Measurements from ENCODE around the gene XPO6.

The XPO6 gene

GRCh38 chr16:28210264-28210663, 1.5 kb downstream of the XPO6 start:
- H3K36me3 ChIP-seq = peaks cover 39% of the 10 kb centered on the region

DNA sequence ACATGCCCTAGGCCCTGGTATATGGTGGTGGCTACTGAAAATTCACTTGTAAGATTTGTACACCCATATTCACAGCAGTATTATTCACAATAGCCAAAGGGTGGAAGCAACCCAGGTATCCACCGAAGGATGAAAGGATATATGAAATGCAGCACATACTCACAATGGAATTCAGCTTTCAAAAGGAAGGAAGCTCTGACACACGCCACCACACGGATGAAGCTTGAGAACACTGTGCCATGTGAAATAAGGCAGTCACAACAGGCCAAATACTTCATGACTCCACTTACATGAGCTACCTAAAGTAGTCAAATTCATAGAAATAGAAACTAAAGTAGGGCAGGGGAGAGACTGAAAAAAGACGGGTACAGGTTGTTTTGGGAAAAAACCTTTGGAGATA, 2.9 kb downstream of the XPO6 start:
- no peak overlapping the region for H3K4me3 ChIP-seq (ENCODE audit: low read depth, low read length)

More at GRCh38 chr16:28210264-28210663, 1.5 kb downstream of the XPO6 start:
- no peaks in the 10 kb centered on the region for H3K9me3 ChIP-seq
- peak overlapping the region; percentile 83 for H3K4me3 ChIP-seq (ENCODE audit: low read depth, low read length)
- H3K4me1 ChIP-seq = no peaks in the 10 kb centered on the region
- no peak for DNase-seq
- H3K27me3 ChIP-seq = no peaks in the 10 kb centered on the region
- TF ChIP-seq, protein P1, sequence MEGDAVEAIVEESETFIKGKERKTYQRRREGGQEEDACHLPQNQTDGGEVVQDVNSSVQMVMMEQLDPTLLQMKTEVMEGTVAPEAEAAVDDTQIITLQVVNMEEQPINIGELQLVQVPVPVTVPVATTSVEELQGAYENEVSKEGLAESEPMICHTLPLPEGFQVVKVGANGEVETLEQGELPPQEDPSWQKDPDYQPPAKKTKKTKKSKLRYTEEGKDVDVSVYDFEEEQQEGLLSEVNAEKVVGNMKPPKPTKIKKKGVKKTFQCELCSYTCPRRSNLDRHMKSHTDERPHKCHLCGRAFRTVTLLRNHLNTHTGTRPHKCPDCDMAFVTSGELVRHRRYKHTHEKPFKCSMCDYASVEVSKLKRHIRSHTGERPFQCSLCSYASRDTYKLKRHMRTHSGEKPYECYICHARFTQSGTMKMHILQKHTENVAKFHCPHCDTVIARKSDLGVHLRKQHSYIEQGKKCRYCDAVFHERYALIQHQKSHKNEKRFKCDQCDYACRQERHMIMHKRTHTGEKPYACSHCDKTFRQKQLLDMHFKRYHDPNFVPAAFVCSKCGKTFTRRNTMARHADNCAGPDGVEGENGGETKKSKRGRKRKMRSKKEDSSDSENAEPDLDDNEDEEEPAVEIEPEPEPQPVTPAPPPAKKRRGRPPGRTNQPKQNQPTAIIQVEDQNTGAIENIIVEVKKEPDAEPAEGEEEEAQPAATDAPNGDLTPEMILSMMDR (IDR thresholded peaks at IDR 0.05; ENCODE audit: low read depth, low read length) = no peak

DNA sequence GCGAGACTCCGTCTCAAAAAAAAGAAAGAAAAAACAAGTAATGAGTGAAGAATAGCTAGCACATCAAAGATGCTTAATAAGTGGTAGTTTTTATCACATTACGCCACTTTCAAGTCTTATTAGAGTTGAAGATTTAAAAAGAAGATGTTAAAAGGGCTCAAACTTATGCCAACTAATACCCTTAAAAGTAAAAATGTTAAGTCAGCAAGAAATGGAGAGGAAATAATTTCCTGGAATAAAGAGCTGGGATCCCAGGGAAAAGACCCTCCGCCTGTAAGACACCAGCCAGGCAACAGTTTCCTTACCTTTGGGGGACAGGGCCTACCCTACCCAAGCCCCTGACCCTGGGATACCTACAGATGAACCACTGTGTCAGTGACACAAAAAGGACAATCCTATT, 3.6 kb downstream of the XPO6 start:
- Histone ChIP-seq H3K9me3 (no peaks in the 10 kb centered on the region), H3K4me1 (no peaks in the 10 kb centered on the region), H3K4me3 (ENCODE audit: low read depth, low read length) (no peak overlapping the region), H3K27me3 (no peaks in the 10 kb centered on the region), H3K36me3 (peaks cover 60% of the 10 kb centered on the region)
- TF ChIP-seq, protein P1 (IDR thresholded peaks at IDR 0.05; ENCODE audit: low read depth, low read length) = no peak
- no peak for DNase-seq

More for the DNA sequence above, 2.9 kb downstream of the XPO6 start:
- Histone ChIP-seq H3K36me3 (peaks cover 53% of the 10 kb centered on the region), H3K4me1 (no peaks in the 10 kb centered on the region), H3K27me3 (no peaks in the 10 kb centered on the region), H3K9me3 (no peaks in the 10 kb centered on the region)
- no peak for DNase-seq
- TF ChIP-seq, protein P1 (IDR thresholded peaks at IDR 0.05; ENCODE audit: low read depth, low read length) = no peak

DNA sequence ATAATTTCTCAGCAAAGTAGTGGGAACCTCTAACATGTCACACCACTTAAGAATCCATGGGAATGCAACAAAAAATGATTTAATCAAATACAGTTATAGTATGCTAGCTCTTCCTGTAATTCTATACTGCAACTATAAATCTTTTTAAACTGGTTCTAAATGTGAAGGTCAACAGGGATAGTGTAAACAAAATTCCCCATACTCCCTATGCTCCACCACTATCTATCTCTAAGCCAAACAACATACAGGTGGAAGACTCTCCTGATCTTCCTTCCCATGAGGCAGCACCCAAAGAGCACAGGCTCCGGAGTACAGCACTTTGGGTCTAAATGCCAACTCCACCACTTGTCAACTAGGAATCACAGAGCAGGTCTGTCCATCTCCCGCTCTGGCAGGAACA, 4.4 kb downstream of the XPO6 start:
- Histone ChIP-seq H3K9me3 (no peaks in the 10 kb centered on the region), H3K27me3 (no peaks in the 10 kb centered on the region), H3K36me3 (peaks cover 67% of the 10 kb centered on the region), H3K4me1 (no peaks in the 10 kb centered on the region), H3K4me3 (ENCODE audit: low read depth, low read length) (no peak overlapping the region)
- DNase-seq = no peak
- TF ChIP-seq, protein P1 (IDR thresholded peaks at IDR 0.05; ENCODE audit: low read depth, low read length) = no peak

DNA sequence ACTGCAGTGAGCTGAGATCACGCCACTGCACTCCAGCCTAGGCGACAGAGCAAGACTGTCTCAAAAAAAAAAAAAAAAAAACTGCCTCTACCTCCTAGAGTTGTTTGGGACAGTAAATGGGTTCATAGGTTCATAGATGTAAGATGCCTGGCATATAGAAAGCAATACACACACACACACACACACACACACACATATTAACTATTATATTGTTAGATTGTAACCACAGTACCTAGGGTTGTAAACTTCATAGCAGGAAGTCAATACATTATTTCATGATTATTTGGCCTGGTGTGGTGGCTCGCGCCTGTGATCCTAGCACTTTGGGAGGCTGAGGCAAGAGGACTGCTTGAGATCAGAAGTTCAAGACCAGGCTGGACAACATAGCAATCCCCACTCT, 5.8 kb downstream of the XPO6 start:
- Histone ChIP-seq H3K9me3 (no peaks in the 10 kb centered on the region), H3K4me1 (no peaks in the 10 kb centered on the region), H3K36me3 (peaks cover 82% of the 10 kb centered on the region), H3K27me3 (no peaks in the 10 kb centered on the region), H3K4me3 (ENCODE audit: low read depth, low read length) (no peak overlapping the region)
- TF ChIP-seq, protein P1 (IDR thresholded peaks at IDR 0.05; ENCODE audit: low read depth, low read length) = no peak
- no peak for DNase-seq

DNA sequence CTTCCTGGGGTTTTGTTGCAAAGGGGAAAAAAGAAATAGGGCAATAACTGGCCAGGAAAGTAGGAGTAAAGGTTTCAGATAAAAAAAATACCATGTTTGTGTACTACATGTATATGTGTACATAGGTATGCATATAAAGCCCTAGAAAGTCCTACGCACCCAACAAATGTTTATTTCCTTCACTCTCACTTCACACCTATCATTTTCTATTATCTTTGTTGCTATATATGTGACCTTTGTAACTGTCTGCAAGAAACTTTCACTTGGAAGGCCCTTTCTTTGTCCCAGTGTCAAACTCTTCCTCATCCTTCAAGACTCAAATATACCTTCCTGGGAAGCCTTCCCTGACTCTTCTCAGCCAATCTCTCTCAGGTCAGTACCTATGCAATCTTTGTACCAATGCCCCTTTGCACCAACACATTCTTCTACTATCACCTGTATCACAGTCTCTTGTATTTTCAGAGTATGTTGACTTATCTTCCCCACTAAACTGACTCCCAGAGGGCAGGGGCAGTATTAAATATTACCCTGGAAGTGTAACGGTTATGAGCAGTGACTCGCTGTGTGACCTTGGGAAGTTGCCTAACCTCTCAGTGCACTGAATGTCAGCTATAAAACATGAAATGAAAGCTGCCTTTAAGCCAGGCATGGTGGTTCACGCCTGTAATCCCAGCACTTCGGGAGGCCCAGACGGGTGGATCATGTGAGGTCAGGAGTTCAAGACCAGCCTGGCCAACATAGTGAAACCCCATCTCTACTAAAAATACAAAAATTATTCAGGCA, 6.5 kb downstream of the XPO6 start:
- Histone ChIP-seq H3K9me3 (no peaks in the 10 kb centered on the region), H3K4me1 (no peaks in the 10 kb centered on the region), H3K36me3 (peaks cover 88% of the 10 kb centered on the region), H3K4me3 (ENCODE audit: low read depth, low read length) (no peak overlapping the region), H3K27me3 (no peaks in the 10 kb centered on the region)
- TF ChIP-seq, protein P1 (IDR thresholded peaks at IDR 0.05; ENCODE audit: low read depth, low read length) = no peak
- no peak for DNase-seq
